HEK293 (cell line): Measurements from ENCODE around the gene NXNL2.

ENCODE experiments used
- CTCF ChIA-PET: fragments of 350-600 bp; formaldehyde crosslinking; extraction: SDS; loops from one replicate; lab custom pipeline; 2021; ENCODE audit warnings: antibody characterized with exemption; lab: Yijun Ruan, JAX
- POLR2A ChIA-PET: fragments of 300-600 bp; formaldehyde crosslinking; extraction: SDS; loops from one replicate; lab custom pipeline; 2020; ENCODE audit warnings: antibody characterized with exemption, inconsistent platforms; lab: Yijun Ruan, JAX
- H3K27ac ChIP-seq: fragments of 200-500 bp; sonication (Bioruptor generic); 2 replicates; pipeline ENCODE4 v1.5.1; 2014; ENCODE audit warnings: low read depth, low read length, control low read depth, inconsistent platforms; ENCODE audit errors: extremely low read depth
- H3K36me3 ChIP-seq, 2 experiments: fragments of 200-500 bp in 1 of 2; sonication (Bioruptor generic) in 1 of 2; 1 replicate in 1 of 2; 2 replicates in 1 of 2; pipeline ENCODE4 v1.5.1; 2014 to 2017; ENCODE audit warnings: inconsistent platforms in 2 of 2, low read length in 2 of 2; ENCODE audit not compliant: control insufficient read depth in 2 of 2, insufficient read depth in 1 of 2
- H3K4me1 ChIP-seq: fragments of 200-500 bp; sonication (Bioruptor generic); 2 replicates; pipeline ENCODE4 v1.5.1; 2014; ENCODE audit warnings: mild to moderate bottlenecking, low read length, inconsistent platforms; ENCODE audit not compliant: control insufficient read depth, insufficient read depth
- H3K4me3 ChIP-seq: 2 replicates; pipeline ENCODE4 v1.5.1; 2011; ENCODE audit warnings: low read depth, mild to moderate bottlenecking, control low read depth, low read length, moderate library complexity
- H3K9me3 ChIP-seq: fragments of 200-500 bp; sonication (Bioruptor generic); 2 replicates; pipeline ENCODE4 v1.5.1; 2014; ENCODE audit warnings: low read depth, low read length, inconsistent platforms; ENCODE audit not compliant: control insufficient read depth, insufficient read depth
- TRIM28 ChIP-seq: IDR thresholded peaks from 2 replicates; pipeline ENCODE4 v1.6.1; 2011; ENCODE audit warnings: low read length, control low read depth, borderline replicate concordance
- ZNF214 ChIP-seq: fragments of 450-650 bp; formaldehyde crosslinking; IDR thresholded peaks from 2 replicates; pipeline ENCODE4 v1.5.1; 2017; ENCODE audit warnings: missing biosample characterization, mild to moderate bottlenecking, missing genetic modification characterization, borderline replicate concordance
- ZNF354C ChIP-seq: fragments of 450-650 bp; formaldehyde crosslinking; IDR thresholded peaks from 2 replicates; pipeline ENCODE4 v1.5.1; 2016; ENCODE audit warnings: missing biosample characterization, missing genetic modification characterization, low read depth, borderline replicate concordance
- ZNF404 ChIP-seq: fragments of 450-650 bp; formaldehyde crosslinking; IDR thresholded peaks from 2 replicates; pipeline ENCODE4 v1.5.1; 2017; ENCODE audit warnings: missing biosample characterization, missing genetic modification characterization
- ZNF513 ChIP-seq: fragments of 450-650 bp; IDR thresholded peaks from 2 replicates; pipeline ENCODE4 v1.5.1; 2018; ENCODE audit warnings: missing biosample characterization, missing genetic modification characterization
- ZXDB ChIP-seq: fragments of 450-650 bp; formaldehyde crosslinking; IDR thresholded peaks from 2 replicates; pipeline ENCODE4 v1.5.1; 2016; ENCODE audit warnings: missing biosample characterization, missing genetic modification characterization
- TF ChIP-seq, protein P1 (sequence below): fragments of 450-650 bp; formaldehyde crosslinking; IDR thresholded peaks from 2 replicates; pipeline ENCODE4 v1.5.1; 2016; ENCODE audit warnings: missing biosample characterization, missing genetic modification characterization, borderline replicate concordance
- TF ChIP-seq, protein P2 (sequence below): fragments of 450-650 bp; formaldehyde crosslinking; IDR thresholded peaks from 2 replicates; pipeline ENCODE4 v1.5.1; 2016; ENCODE audit warnings: missing biosample characterization, missing genetic modification characterization
- TF ChIP-seq, protein P3 (sequence below): fragments of 450-650 bp; formaldehyde crosslinking; IDR thresholded peaks from 2 replicates; pipeline ENCODE4; 2016; ENCODE audit warnings: missing biosample characterization, missing genetic modification characterization
- TF ChIP-seq, protein P4 (sequence below): fragments of 450-650 bp; formaldehyde crosslinking; IDR thresholded peaks from 2 replicates; pipeline ENCODE4 v1.5.1; 2016; ENCODE audit warnings: missing biosample characterization, missing genetic modification characterization
- TF ChIP-seq, protein P5 (sequence below): fragments of 450-650 bp; formaldehyde crosslinking; IDR thresholded peaks from 2 replicates; pipeline ENCODE4 v1.5.1; 2017; ENCODE audit warnings: missing biosample characterization, missing genetic modification characterization

The NXNL2 gene

DNA sequence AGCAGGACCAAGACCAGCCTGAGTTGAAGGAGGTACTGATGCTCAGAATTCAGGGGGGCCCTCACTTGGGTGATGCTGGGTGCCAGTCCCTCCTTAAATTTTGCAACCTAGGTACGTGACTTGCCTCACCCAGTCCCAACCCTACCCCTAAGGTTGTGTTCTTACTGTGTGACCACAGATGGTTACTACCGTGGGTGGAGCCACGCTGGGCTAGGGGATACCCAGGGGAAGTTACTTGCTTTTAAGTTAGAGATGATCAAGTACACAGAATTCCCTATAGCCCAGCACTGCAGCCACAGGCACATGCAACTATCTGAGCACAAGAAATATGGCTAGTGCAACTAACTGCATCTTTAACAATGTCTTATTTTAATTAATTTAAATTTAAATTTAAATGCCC, 32.9 kb downstream of the NXNL2 start:
- CTCF ChIA-PET, result interaction anchor here (1.2 kb wide), 1 partner anchor 11 kb away, joined by 6 read pairs; no protein-coding TSS in a partner anchor
- H3K9me3 ChIP-seq, result no peaks in the 10 kb centered on the region
- POLR2A ChIA-PET, result no interaction called here

More for the DNA sequence above, 32.9 kb downstream of the NXNL2 start:
- Histone ChIP-seq H3K36me3 (no peaks in the 10 kb centered on the region), H3K4me3 (no peak overlapping the region), H3K4me1 (no peaks in the 10 kb centered on the region), H3K27ac (no peak overlapping the region)
- TF ChIP-seq ZNF354C (tag by site-specific recombination) (no peak), ZNF404 (tag by site-specific recombination) (no peak), TRIM28 (no peak), ZNF214 (tag by site-specific recombination) (no peak), ZXDB (no peak), ZNF513 (tag by site-specific recombination) (no peak)
- TF ChIP-seq, protein P1, sequence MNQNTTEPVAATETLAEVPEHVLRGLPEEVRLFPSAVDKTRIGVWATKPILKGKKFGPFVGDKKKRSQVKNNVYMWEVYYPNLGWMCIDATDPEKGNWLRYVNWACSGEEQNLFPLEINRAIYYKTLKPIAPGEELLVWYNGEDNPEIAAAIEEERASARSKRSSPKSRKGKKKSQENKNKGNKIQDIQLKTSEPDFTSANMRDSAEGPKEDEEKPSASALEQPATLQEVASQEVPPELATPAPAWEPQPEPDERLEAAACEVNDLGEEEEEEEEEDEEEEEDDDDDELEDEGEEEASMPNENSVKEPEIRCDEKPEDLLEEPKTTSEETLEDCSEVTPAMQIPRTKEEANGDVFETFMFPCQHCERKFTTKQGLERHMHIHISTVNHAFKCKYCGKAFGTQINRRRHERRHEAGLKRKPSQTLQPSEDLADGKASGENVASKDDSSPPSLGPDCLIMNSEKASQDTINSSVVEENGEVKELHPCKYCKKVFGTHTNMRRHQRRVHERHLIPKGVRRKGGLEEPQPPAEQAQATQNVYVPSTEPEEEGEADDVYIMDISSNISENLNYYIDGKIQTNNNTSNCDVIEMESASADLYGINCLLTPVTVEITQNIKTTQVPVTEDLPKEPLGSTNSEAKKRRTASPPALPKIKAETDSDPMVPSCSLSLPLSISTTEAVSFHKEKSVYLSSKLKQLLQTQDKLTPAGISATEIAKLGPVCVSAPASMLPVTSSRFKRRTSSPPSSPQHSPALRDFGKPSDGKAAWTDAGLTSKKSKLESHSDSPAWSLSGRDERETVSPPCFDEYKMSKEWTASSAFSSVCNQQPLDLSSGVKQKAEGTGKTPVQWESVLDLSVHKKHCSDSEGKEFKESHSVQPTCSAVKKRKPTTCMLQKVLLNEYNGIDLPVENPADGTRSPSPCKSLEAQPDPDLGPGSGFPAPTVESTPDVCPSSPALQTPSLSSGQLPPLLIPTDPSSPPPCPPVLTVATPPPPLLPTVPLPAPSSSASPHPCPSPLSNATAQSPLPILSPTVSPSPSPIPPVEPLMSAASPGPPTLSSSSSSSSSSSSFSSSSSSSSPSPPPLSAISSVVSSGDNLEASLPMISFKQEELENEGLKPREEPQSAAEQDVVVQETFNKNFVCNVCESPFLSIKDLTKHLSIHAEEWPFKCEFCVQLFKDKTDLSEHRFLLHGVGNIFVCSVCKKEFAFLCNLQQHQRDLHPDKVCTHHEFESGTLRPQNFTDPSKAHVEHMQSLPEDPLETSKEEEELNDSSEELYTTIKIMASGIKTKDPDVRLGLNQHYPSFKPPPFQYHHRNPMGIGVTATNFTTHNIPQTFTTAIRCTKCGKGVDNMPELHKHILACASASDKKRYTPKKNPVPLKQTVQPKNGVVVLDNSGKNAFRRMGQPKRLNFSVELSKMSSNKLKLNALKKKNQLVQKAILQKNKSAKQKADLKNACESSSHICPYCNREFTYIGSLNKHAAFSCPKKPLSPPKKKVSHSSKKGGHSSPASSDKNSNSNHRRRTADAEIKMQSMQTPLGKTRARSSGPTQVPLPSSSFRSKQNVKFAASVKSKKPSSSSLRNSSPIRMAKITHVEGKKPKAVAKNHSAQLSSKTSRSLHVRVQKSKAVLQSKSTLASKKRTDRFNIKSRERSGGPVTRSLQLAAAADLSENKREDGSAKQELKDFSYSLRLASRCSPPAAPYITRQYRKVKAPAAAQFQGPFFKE, result no peak
- TF ChIP-seq, protein P2, sequence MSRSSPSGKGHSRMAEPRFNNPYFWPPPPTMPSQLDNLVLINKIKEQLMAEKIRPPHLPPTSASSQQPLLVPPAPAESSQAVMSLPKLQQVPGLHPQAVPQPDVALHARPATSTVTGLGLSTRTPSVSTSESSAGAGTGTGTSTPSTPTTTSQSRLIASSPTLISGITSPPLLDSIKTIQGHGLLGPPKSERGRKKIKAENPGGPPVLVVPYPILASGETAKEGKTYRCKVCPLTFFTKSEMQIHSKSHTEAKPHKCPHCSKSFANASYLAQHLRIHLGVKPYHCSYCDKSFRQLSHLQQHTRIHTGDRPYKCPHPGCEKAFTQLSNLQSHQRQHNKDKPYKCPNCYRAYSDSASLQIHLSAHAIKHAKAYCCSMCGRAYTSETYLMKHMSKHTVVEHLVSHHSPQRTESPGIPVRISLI (tag by site-specific recombination), result no peak
- TF ChIP-seq, protein P3, sequence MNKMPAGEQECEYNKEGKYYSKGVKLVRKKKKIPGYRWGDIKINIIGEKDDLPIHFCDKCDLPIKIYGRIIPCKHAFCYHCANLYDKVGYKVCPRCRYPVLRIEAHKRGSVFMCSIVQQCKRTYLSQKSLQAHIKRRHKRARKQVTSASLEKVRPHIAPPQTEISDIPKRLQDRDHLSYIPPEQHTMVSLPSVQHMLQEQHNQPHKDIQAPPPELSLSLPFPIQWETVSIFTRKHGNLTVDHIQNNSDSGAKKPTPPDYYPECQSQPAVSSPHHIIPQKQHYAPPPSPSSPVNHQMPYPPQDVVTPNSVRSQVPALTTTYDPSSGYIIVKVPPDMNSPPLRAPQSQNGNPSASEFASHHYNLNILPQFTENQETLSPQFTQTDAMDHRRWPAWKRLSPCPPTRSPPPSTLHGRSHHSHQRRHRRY (tag by site-specific recombination), result no peak
- TF ChIP-seq, protein P4, sequence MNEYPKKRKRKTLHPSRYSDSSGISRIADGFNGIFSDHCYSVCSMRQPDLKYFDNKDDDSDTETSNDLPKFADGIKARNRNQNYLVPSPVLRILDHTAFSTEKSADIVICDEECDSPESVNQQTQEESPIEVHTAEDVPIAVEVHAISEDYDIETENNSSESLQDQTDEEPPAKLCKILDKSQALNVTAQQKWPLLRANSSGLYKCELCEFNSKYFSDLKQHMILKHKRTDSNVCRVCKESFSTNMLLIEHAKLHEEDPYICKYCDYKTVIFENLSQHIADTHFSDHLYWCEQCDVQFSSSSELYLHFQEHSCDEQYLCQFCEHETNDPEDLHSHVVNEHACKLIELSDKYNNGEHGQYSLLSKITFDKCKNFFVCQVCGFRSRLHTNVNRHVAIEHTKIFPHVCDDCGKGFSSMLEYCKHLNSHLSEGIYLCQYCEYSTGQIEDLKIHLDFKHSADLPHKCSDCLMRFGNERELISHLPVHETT (tag by site-specific recombination), result no peak
- TF ChIP-seq, protein P5, sequence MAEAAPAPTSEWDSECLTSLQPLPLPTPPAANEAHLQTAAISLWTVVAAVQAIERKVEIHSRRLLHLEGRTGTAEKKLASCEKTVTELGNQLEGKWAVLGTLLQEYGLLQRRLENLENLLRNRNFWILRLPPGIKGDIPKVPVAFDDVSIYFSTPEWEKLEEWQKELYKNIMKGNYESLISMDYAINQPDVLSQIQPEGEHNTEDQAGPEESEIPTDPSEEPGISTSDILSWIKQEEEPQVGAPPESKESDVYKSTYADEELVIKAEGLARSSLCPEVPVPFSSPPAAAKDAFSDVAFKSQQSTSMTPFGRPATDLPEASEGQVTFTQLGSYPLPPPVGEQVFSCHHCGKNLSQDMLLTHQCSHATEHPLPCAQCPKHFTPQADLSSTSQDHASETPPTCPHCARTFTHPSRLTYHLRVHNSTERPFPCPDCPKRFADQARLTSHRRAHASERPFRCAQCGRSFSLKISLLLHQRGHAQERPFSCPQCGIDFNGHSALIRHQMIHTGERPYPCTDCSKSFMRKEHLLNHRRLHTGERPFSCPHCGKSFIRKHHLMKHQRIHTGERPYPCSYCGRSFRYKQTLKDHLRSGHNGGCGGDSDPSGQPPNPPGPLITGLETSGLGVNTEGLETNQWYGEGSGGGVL (tag by site-specific recombination), result no peak
